Renal cortical epithelial cell (primary cell): ENCODE data around the gene FZD2. TPM values are rescaled to one million over a fixed set of nuclear protein-coding genes. Genes with fewer than 3 reads are reported as not detected.

Experiments used
- DNase-seq: peaks from one replicate; pipeline ENCODE4 v3.0.0-alpha.2; 2011; ENCODE audit warnings: low read depth
- total RNA-seq: library from RNA; depleted of rRNA; stranded (reverse); fragments of >200 nt; gene quantifications from 2 replicates; pipeline ENCODE4 v1.2.3, GENCODE V29; 2014

Gene FZD2
- total RNA-seq, 1 donor from 2014 or later, result 19.9 TPM

GRCh38 chr17:44607836-44608690 lies 50.8 kb downstream of the FZD2 start:
- no peak for DNase-seq

GRCh38 chr17:44608727-44609435 lies 51.6 kb downstream of the FZD2 start:
- DNase-seq, result no peak

GRCh38 chr17:44610331-44610730 lies 53.0 kb downstream of the FZD2 start:
- no peak for DNase-seq

Other genes starting within 250 kb of the FZD2 start
- gene RUNDC3A, start 248.9 kb upstream of the FZD2 start, total RNA-seq, result 2.9 and 3.8 TPM in 2 replicates
- gene SLC25A39, start 232.7 kb upstream of the FZD2 start, total RNA-seq, result 78.7 and 84.9 TPM in 2 replicates
- 213 and 601 TPM in 2 replicates for gene GRN, start 212.2 kb upstream of the FZD2 start, total RNA-seq
- 2.7 and 2.8 TPM in 2 replicates for gene FAM171A2, start 193.6 kb upstream of the FZD2 start, total RNA-seq
- gene ITGA2B, start 167.8 kb upstream of the FZD2 start, total RNA-seq, result 0.60 TPM in 1 of 2 replicates, not detected in the other
- gene GPATCH8, start 54.1 kb upstream of the FZD2 start, total RNA-seq, result 8.0 and 43.8 TPM in 2 replicates
- 1.0 and 1.5 TPM in 2 replicates for gene MEIOC, start 99.0 kb downstream of the FZD2 start, total RNA-seq
- 31.8 and 51.2 TPM in 2 replicates for gene CCDC43, start 132.3 kb downstream of the FZD2 start, total RNA-seq
- gene DBF4B, start 151.2 kb downstream of the FZD2 start, total RNA-seq, result 3.9 and 6.3 TPM in 2 replicates
- gene ADAM11, start 201.5 kb downstream of the FZD2 start, total RNA-seq, result under 0.01 and 0.20 TPM in 2 replicates